Liver (tissue), 9 donors: ENCODE data around the gene RHOH. TPM values are rescaled to one million over a fixed set of nuclear protein-coding genes. Genes with fewer than 3 reads are reported as not detected.

Experiments
- DNase-seq: peaks from one replicate; pipeline ENCODE4 v3.0.0-alpha.2; 2017; ENCODE audit warnings: low spot score
- H3K27ac ChIP-seq, 2 donors: one replicate each; pipeline ENCODE4 v1.7.0; 2013; ENCODE audit warnings: inconsistent platforms in 2 of 2, low read length in 2 of 2, control low read depth in 1 of 2, low read depth in 1 of 2, mild to moderate bottlenecking in 1 of 2
- H3K27me3 ChIP-seq, 4 donors: one replicate each; pipeline versions ENCODE4 v1.6.1 to v1.7.0; 2013; ENCODE audit warnings: low read length in 3 of 4, inconsistent platforms in 1 of 4, mild to moderate bottlenecking in 1 of 4, moderate library complexity in 1 of 4; ENCODE audit not compliant: control insufficient read depth in 4 of 4, insufficient read depth in 4 of 4
- H3K36me3 ChIP-seq, 4 donors: one replicate each; pipeline versions ENCODE4 v1.6.1 to v1.7.0; 2013; ENCODE audit warnings: low read length in 3 of 4, mild to moderate bottlenecking in 3 of 4, low read depth in 1 of 4, moderate library complexity in 1 of 4; ENCODE audit not compliant: control insufficient read depth in 4 of 4, insufficient read depth in 3 of 4
- H3K4me1 ChIP-seq, 4 donors: one replicate each; pipeline versions ENCODE4 v1.6.1 to v1.7.0; 2013; ENCODE audit warnings: low read length in 3 of 4, mild to moderate bottlenecking in 3 of 4, moderate library complexity in 1 of 4; ENCODE audit not compliant: control insufficient read depth in 4 of 4, insufficient read depth in 4 of 4
- H3K4me3 ChIP-seq, 3 donors: one replicate each; pipeline versions ENCODE4 v1.6.1 to v1.7.0; 2013; ENCODE audit warnings: low read length in 3 of 3, control low read depth in 1 of 3, low read depth in 1 of 3, mild to moderate bottlenecking in 1 of 3
- H3K9ac ChIP-seq, 2 donors: one replicate each; pipeline ENCODE4 v1.7.0; 2013; ENCODE audit warnings: low read length in 2 of 2, mild to moderate bottlenecking in 2 of 2, moderate library complexity in 2 of 2, control low read depth in 1 of 2, low read depth in 1 of 2
- H3K9me3 ChIP-seq, 4 donors: one replicate each; pipeline versions ENCODE4 v1.6.1 to v1.7.0; 2013; ENCODE audit warnings: low read length in 3 of 4; ENCODE audit not compliant: control insufficient read depth in 4 of 4
- ATF3 ChIP-seq: IDR thresholded peaks from 2 replicates; pipeline ENCODE4 v1.6.1; 2016; ENCODE audit warnings: antibody characterized with exemption
- CTCF ChIP-seq: fragments of 150-350 bp; IDR thresholded peaks from 2 replicates; pipeline ENCODE4 v1.5.1; 2017; ENCODE audit warnings: improper control_type of control experiment, low read depth, low read length; ENCODE audit not compliant: missing input control
- EGR1 ChIP-seq, 2 donors: IDR thresholded peaks; 2 replicates each; pipeline ENCODE4 v1.6.1; 2016 to 2018; ENCODE audit warnings: antibody characterized with exemption in 2 of 2, low read depth in 2 of 2
- FOXA1 ChIP-seq: IDR thresholded peaks from 2 replicates; pipeline ENCODE4 v1.6.1; 2016; ENCODE audit warnings: antibody characterized with exemption
- FOXA2 ChIP-seq: IDR thresholded peaks from 2 replicates; pipeline ENCODE4 v1.6.1; 2016; ENCODE audit warnings: antibody characterized with exemption
- GABPA ChIP-seq, 2 donors: IDR thresholded peaks in 1 of 2; conservative IDR thresholded peaks in 1 of 2; 2 replicates each; pipeline ENCODE4 v1.6.1; 2016; ENCODE audit warnings: antibody characterized with exemption in 2 of 2, mild to moderate bottlenecking in 1 of 2, moderate library complexity in 1 of 2
- HNF4A ChIP-seq, 2 donors: conservative IDR thresholded peaks; 2 replicates each; pipeline ENCODE4 v1.6.1; 2016; ENCODE audit warnings: antibody characterized with exemption in 2 of 2, mild to moderate bottlenecking in 2 of 2
- HNF4G ChIP-seq: IDR thresholded peaks from 2 replicates; pipeline ENCODE4 v1.6.1; 2016; ENCODE audit warnings: antibody characterized with exemption
- JUND ChIP-seq, 2 donors: IDR thresholded peaks; 2 replicates each; pipeline ENCODE4 v1.6.1; 2016; ENCODE audit warnings: antibody characterized with exemption in 2 of 2
- MAX ChIP-seq: IDR thresholded peaks from 2 replicates; pipeline ENCODE4 v1.6.1; 2016; ENCODE audit warnings: antibody characterized with exemption
- NR2F2 ChIP-seq: IDR thresholded peaks from 2 replicates; pipeline ENCODE4 v1.6.1; 2016; ENCODE audit warnings: antibody characterized with exemption
- RAD21 ChIP-seq, 2 donors: IDR thresholded peaks; 2 replicates each; pipeline ENCODE4 v1.6.1; 2016; ENCODE audit warnings: antibody characterized with exemption in 2 of 2, mild to moderate bottlenecking in 2 of 2
- REST ChIP-seq: IDR thresholded peaks from 2 replicates; pipeline ENCODE4 v1.6.1; 2016; ENCODE audit warnings: antibody characterized with exemption, mild to moderate bottlenecking
- SP1 ChIP-seq: IDR thresholded peaks from 2 replicates; pipeline ENCODE4 v1.6.1; 2018; ENCODE audit warnings: antibody characterized with exemption, mild to moderate bottlenecking
- YY1 ChIP-seq: IDR thresholded peaks from 2 replicates; pipeline ENCODE4 v1.6.1; 2016; ENCODE audit warnings: antibody characterized with exemption, mild to moderate bottlenecking
- ZBTB33 ChIP-seq: IDR thresholded peaks from 2 replicates; pipeline ENCODE4 v1.6.1; 2016; ENCODE audit warnings: antibody characterized with exemption
- WGBS: extraction: QIAGEN DNeasy Blood & Tissue Kit; methylation state at CpG from one replicate; pipeline ENCODE4 v1.1.7; 2013; 5-methylcytosine and 5-hydroxymethylcytosine counted together
- polyA plus RNA-seq, 2 donors: library from polyadenylated mRNA; stranded (reverse) in 1 of 2; unstranded in 1 of 2; fragments of 200-250 nt in 1 of 2; fragments of >200 nt in 1 of 2; fragmentation: Nextera tagmentation in 1 of 2; extraction: Ambion mirVana in 1 of 2; gene quantifications; one replicate each; pipeline versions ENCODE4 v1.2.1 to v1.2.3, GENCODE V29; 2013 to 2015
- total RNA-seq, 2 donors: library from RNA; depleted of rRNA; stranded (reverse); fragments of >200 nt; gene quantifications; one replicate each; pipeline ENCODE4 v1.2.3, GENCODE V29; 2014
- donor health status: healthy.
- donor health status: healthy.
- donor health status: healthy.
- donor health status: healthy.
- donor health status: healthy.

RHOH gene
- total and polyA plus RNA-seq, 4 donors = 0.56 to 2.3 (median 1.3) TPM

- TF ChIP-seq JUND (IDR thresholded peaks at IDR 0.05) = peak; percentile 10 to 11
- TF ChIP-seq ATF3 = no peak
- WGBS = 81% methylated on average over 3 of the region's 3 CpGs
- no peak overlapping the region for H3K27ac ChIP-seq
These were observed 58.8 kb downstream of the RHOH start for GRCh38 chr4:40255393-40256281.

GRCh38 chr4:40256329-40256728 is 59.5 kb downstream of the RHOH start:
- WGBS = 91% methylated on average over 5 of the region's 5 CpGs
- H3K4me3 ChIP-seq = no peak overlapping the region
- no peak overlapping the region for H3K27ac ChIP-seq
- no peak for TF ChIP-seq NR2F2
- TF ChIP-seq SP1 = no peak
- TF ChIP-seq YY1 = no peak
- no peak for TF ChIP-seq ZBTB33
- TF ChIP-seq HNF4A (conservative IDR thresholded peaks at IDR 0.05) = no peak
- TF ChIP-seq ATF3 = no peak
- no peak for TF ChIP-seq FOXA2
- no peak for TF ChIP-seq EGR1 (IDR thresholded peaks at IDR 0.05; ENCODE audit: low read depth in 2 of 2)
- TF ChIP-seq MAX = no peak
- no peak for TF ChIP-seq REST
- TF ChIP-seq RAD21 (IDR thresholded peaks at IDR 0.05) = no peak
- TF ChIP-seq HNF4G = no peak
- TF ChIP-seq JUND (IDR thresholded peaks at IDR 0.05) = no peak
- no peak for TF ChIP-seq GABPA (IDR thresholded peaks at IDR 0.05 in 1 of 2, conservative IDR thresholded peaks at IDR 0.05 in 1 of 2)
- no peak for TF ChIP-seq FOXA1
- TF ChIP-seq CTCF = no peak
- H3K27me3 ChIP-seq = no peaks in the 10 kb centered on the region
- no peaks in the 10 kb centered on the region for H3K9me3 ChIP-seq
- no peaks in the 10 kb centered on the region for H3K36me3 ChIP-seq
- H3K9ac ChIP-seq = no peak overlapping the region
- no peaks in the 10 kb centered on the region for H3K4me1 ChIP-seq
- no peak for DNase-seq

More at GRCh38 chr4:40255393-40256281, 58.8 kb downstream of the RHOH start:
- no peaks in the 10 kb centered on the region for H3K9me3 ChIP-seq
- no peak for DNase-seq
- no peaks in the 10 kb centered on the region for H3K27me3 ChIP-seq
- no peaks in the 10 kb centered on the region for H3K4me1 ChIP-seq
- H3K9ac ChIP-seq = no peak overlapping the region
- H3K36me3 ChIP-seq = no peaks in the 10 kb centered on the region
- no peak overlapping the region for H3K4me3 ChIP-seq
